Natural killer cell (primary cell): ENCODE data around the gene SBNO2. TPM values are rescaled to one million over a fixed set of nuclear protein-coding genes. Genes with fewer than 3 reads are reported as not detected.
A peak's percentile ranks its signal among the peaks of the same experiment; 100 is the strongest.

Experiments used
- ATAC-seq, 3 donors: fragments of 150-1000 bp in 2 of 3; fragments of 200-7000 bp in 1 of 3; cut with Tn5 transposase; 1 replicate in 1 of 3; 2 replicates in 2 of 3; pipeline ENCODE4 v1.10.0; 2021; ENCODE audit warnings: mild to moderate bottlenecking in 2 of 3, moderate library complexity in 2 of 3
- DNase-seq, 2 donors: peaks; one replicate each; pipeline versions ENCODE4 v3.0.0 to v3.0.0-alpha.2; 2013 to 2021; ENCODE audit warnings: mixed read lengths in 1 of 2
- H3K27ac ChIP-seq: one replicate; pipeline ENCODE4 v1.5.1; 2013; ENCODE audit warnings: mild to moderate bottlenecking, low read length
- H3K27me3 ChIP-seq: one replicate; pipeline ENCODE4 v1.6.1; 2013; ENCODE audit warnings: low read length; ENCODE audit not compliant: control insufficient read depth, insufficient read depth
- H3K36me3 ChIP-seq: one replicate; pipeline ENCODE4 v1.6.1; 2013; ENCODE audit warnings: low read length; ENCODE audit not compliant: control insufficient read depth, insufficient read depth
- H3K4me1 ChIP-seq: one replicate; pipeline ENCODE4 v1.6.1; 2013; ENCODE audit warnings: low read length; ENCODE audit not compliant: control insufficient read depth, insufficient read depth
- H3K4me3 ChIP-seq: one replicate; pipeline ENCODE4 v1.5.1; 2013; ENCODE audit warnings: low read length
- H3K9me3 ChIP-seq: one replicate; pipeline ENCODE4 v1.6.1; 2013; ENCODE audit warnings: low read length; ENCODE audit not compliant: control insufficient read depth, insufficient read depth
- H3K27ac Mint-ChIP-seq, 2 donors: one replicate each; pipeline ENCODE4 v1.8.0; 2022; ENCODE audit warnings: mild to moderate bottlenecking in 2 of 2, mixed read lengths in 2 of 2, moderate library complexity in 1 of 2
- H3K27me3 Mint-ChIP-seq, 2 donors: one replicate each; pipeline ENCODE4 v1.8.0; 2022; ENCODE audit warnings: low read depth in 2 of 2, mixed read lengths in 2 of 2
- H3K36me3 Mint-ChIP-seq: one replicate; pipeline ENCODE4 v1.8.0; 2022; ENCODE audit warnings: mixed read lengths
- H3K4me1 Mint-ChIP-seq, 2 donors: one replicate each; pipeline ENCODE4 v1.8.0; 2022; ENCODE audit warnings: mixed read lengths in 2 of 2
- H3K4me3 Mint-ChIP-seq: one replicate; pipeline ENCODE4 v1.8.0; 2022; ENCODE audit warnings: mild to moderate bottlenecking, moderate library complexity, mixed read lengths
- H3K9me3 Mint-ChIP-seq, 2 donors: one replicate each; pipeline ENCODE4 v1.8.0; 2022; ENCODE audit warnings: mixed read lengths in 2 of 2
- WGBS: methylation state at CpG from one replicate; pipeline ENCODE4 v1.1.7; 2013; ENCODE audit warnings: missing lambda C conversion rate; ENCODE audit not compliant: insufficient coverage; 5-methylcytosine and 5-hydroxymethylcytosine counted together
- intact Hi-C: fragments of 100-400 bp; cut with micrococcal nuclease; formaldehyde crosslinking; loops from one replicate; pipeline ENCODE4 v1.14.2; 2022
- total RNA-seq, 4 donors: library from RNA; stranded (reverse); fragments of 120-200 nt in 1 of 4; gene quantifications; one replicate each; pipeline versions ENCODE4 v1.2.3 to v1.2.4, GENCODE V29; 2013 to 2022
- TF ChIP-seq, protein P1 (sequence below): fragments of 200-600 bp; IDR thresholded peaks from one replicate; pipeline ENCODE4 v1.8.0; 2022; ENCODE audit warnings: antibody characterized with exemption

SBNO2 gene
- total RNA-seq, 3 donors from 2014 or later (not counting 1 experiment from before 2014, with no cell fraction given): 92.0 to 106 (median 94.3) TPM

- no peak overlapping the region for H3K27ac ChIP-seq
- WGBS: 95% methylated on average over 41 of the region's 41 CpGs
- Mint-ChIP-seq H3K27me3 (no peaks in the 10 kb centered on the region), H3K9me3 (no peaks in the 10 kb centered on the region), H3K4me1 (peaks cover 6 to 23% of the 10 kb centered on the region in 2 donors), H3K27ac (peak overlapping the region in 1 of 2 donors; percentile 58), H3K4me3 (no peak overlapping the region), H3K36me3 (no peaks in the 10 kb centered on the region)
- intact Hi-C loops: no loop called here
- no peaks in the 10 kb centered on the region for H3K9me3 ChIP-seq
- TF ChIP-seq, protein P1, sequence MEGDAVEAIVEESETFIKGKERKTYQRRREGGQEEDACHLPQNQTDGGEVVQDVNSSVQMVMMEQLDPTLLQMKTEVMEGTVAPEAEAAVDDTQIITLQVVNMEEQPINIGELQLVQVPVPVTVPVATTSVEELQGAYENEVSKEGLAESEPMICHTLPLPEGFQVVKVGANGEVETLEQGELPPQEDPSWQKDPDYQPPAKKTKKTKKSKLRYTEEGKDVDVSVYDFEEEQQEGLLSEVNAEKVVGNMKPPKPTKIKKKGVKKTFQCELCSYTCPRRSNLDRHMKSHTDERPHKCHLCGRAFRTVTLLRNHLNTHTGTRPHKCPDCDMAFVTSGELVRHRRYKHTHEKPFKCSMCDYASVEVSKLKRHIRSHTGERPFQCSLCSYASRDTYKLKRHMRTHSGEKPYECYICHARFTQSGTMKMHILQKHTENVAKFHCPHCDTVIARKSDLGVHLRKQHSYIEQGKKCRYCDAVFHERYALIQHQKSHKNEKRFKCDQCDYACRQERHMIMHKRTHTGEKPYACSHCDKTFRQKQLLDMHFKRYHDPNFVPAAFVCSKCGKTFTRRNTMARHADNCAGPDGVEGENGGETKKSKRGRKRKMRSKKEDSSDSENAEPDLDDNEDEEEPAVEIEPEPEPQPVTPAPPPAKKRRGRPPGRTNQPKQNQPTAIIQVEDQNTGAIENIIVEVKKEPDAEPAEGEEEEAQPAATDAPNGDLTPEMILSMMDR: no peak
- H3K4me1 ChIP-seq: peaks cover 13% of the 10 kb centered on the region
- no peaks in the 10 kb centered on the region for H3K27me3 ChIP-seq
- no peak overlapping the region for H3K4me3 ChIP-seq
- H3K36me3 ChIP-seq: no peaks in the 10 kb centered on the region
- ATAC-seq: no peak
- no peak for DNase-seq
Measured at GRCh38 chr19:1163283-1163933, 10.7 kb downstream of the SBNO2 start.

GRCh38 chr19:1162404-1163282 is 11.4 kb downstream of the SBNO2 start:
- DNase-seq: no peak
- 90% methylated on average over 25 of the region's 26 CpGs for WGBS
- no peaks in the 10 kb centered on the region for H3K27me3 ChIP-seq
- H3K4me1 ChIP-seq: peaks cover 6% of the 10 kb centered on the region
- no peaks in the 10 kb centered on the region for H3K9me3 Mint-ChIP-seq
- no peaks in the 10 kb centered on the region for H3K36me3 Mint-ChIP-seq
- H3K4me3 ChIP-seq: no peak overlapping the region
- peak in 2 of 3 donors; percentile 10 to 21 for ATAC-seq
- H3K27me3 Mint-ChIP-seq: no peaks in the 10 kb centered on the region
- H3K4me1 Mint-ChIP-seq: peaks cover 6 to 18% of the 10 kb centered on the region in 2 donors
- intact Hi-C loops: no loop called here
- no peak overlapping the region for H3K27ac ChIP-seq
- H3K4me3 Mint-ChIP-seq: no peak overlapping the region
- H3K9me3 ChIP-seq: no peaks in the 10 kb centered on the region
- H3K27ac Mint-ChIP-seq: peak overlapping the region in 1 of 2 donors; percentile 58
- TF ChIP-seq, protein P1: no peak
- H3K36me3 ChIP-seq: peaks cover 3% of the 10 kb centered on the region

- DNase-seq (no peak), ATAC-seq (no peak)
- H3K4me1 ChIP-seq: peaks cover 2% of the 10 kb centered on the region
- no peak overlapping the region for H3K4me3 ChIP-seq
- H3K4me3 Mint-ChIP-seq: no peak overlapping the region
- no peaks in the 10 kb centered on the region for H3K27me3 Mint-ChIP-seq
- peaks cover 3% of the 10 kb centered on the region for H3K36me3 ChIP-seq
- H3K27me3 ChIP-seq: no peaks in the 10 kb centered on the region
- no peak overlapping the region for H3K27ac ChIP-seq
- H3K9me3 Mint-ChIP-seq: no peaks in the 10 kb centered on the region
- H3K9me3 ChIP-seq: no peaks in the 10 kb centered on the region
- TF ChIP-seq, protein P1: no peak
- intact Hi-C loops: no loop called here
- peaks cover 6 to 18% of the 10 kb centered on the region in 2 donors for H3K4me1 Mint-ChIP-seq
- WGBS: 91% methylated on average over 11 of the region's 18 CpGs
- no peaks in the 10 kb centered on the region for H3K36me3 Mint-ChIP-seq
- no peak overlapping the region for H3K27ac Mint-ChIP-seq
Measured at GRCh38 chr19:1161716-1162115, 12.4 kb downstream of the SBNO2 start.
